IMR-90 (cell line): ENCODE measurements around the gene PDE4C. TPM values are rescaled to one million over a fixed set of nuclear protein-coding genes. Genes with fewer than 3 reads are reported as not detected.

ENCODE experiments used
- ATAC-seq: fragments of 200-7000 bp; cut with Tn5 transposase; 2 replicates; pipeline ENCODE4 v1.9.1; 2020; ENCODE audit warnings: low read depth, mild to moderate bottlenecking, moderate library complexity
- BruUV-seq: library from RNA; stranded (reverse); fragments of 400-500 nt; replicated peaks from 2 replicates; lab custom pipeline; 2021; lab: Mats Ljungman, UMichigan
- CTCF ChIA-PET: fragments of 300-600 bp; formaldehyde crosslinking; extraction: SDS; loops from one replicate; lab custom pipeline; 2021; ENCODE audit warnings: antibody characterized with exemption; lab: Yijun Ruan, JAX
- POLR2A ChIA-PET: fragments of 300-600 bp; sonication (Branson Sonifier 250); formaldehyde crosslinking; loops from one replicate; lab custom pipeline; 2022; ENCODE audit warnings: antibody characterized with exemption; ENCODE audit not compliant: unreplicated experiment; lab: Charles Lee
- DNase-seq: peaks from one replicate; pipeline ENCODE4 v3.0.0; 2013
- H2AFZ ChIP-seq: replicated peaks from 2 replicates; pipeline ENCODE3; 2013; ENCODE audit warnings: low read length, mild to moderate bottlenecking; ENCODE audit not compliant: poor library complexity
- H2AK5ac ChIP-seq: 2 replicates; pipeline ENCODE4 v1.6.1; 2013; ENCODE audit warnings: low read depth, low read length, inconsistent platforms
- H2AK9ac ChIP-seq: replicated peaks from 2 replicates; pipeline ENCODE3; 2013; ENCODE audit warnings: mild to moderate bottlenecking, low read depth, low read length, moderate library complexity; ENCODE audit not compliant: poor library complexity
- H2BK120ac ChIP-seq: 2 replicates; pipeline ENCODE4 v1.6.1; 2013; ENCODE audit warnings: low read depth, low read length, inconsistent platforms
- H2BK15ac ChIP-seq: 3 replicates; pipeline ENCODE4 v1.6.1; 2013; ENCODE audit warnings: low read depth, low read length, inconsistent platforms
- H2BK20ac ChIP-seq: 2 replicates; pipeline ENCODE4 v1.6.1; 2013; ENCODE audit warnings: low read depth, mild to moderate bottlenecking, inconsistent platforms, low read length, moderate library complexity
- H2BK5ac ChIP-seq: 2 replicates; pipeline ENCODE4 v1.6.1; 2013; ENCODE audit warnings: mild to moderate bottlenecking, low read depth, low read length, inconsistent platforms; ENCODE audit not compliant: poor library complexity, severe bottlenecking
- H3K14ac ChIP-seq: replicated peaks from 2 replicates; pipeline ENCODE4 v1.6.1; 2013; ENCODE audit warnings: low read depth, low read length, inconsistent platforms
- H3K18ac ChIP-seq: 2 replicates; pipeline ENCODE4 v1.6.1; 2013; ENCODE audit warnings: low read depth, low read length, control low read depth
- H3K23ac ChIP-seq: 2 replicates; pipeline ENCODE4 v1.6.1; 2013; ENCODE audit warnings: low read depth, low read length, inconsistent platforms
- H3K27ac ChIP-seq: 2 replicates; pipeline ENCODE4 v1.5.1; 2013; ENCODE audit warnings: mild to moderate bottlenecking, control low read depth, low read length; ENCODE audit not compliant: insufficient read depth
- H3K27me3 ChIP-seq: 2 replicates; pipeline ENCODE4 v1.6.1; 2013; ENCODE audit warnings: low read length; ENCODE audit not compliant: control insufficient read depth, insufficient read depth
- H3K36me3 ChIP-seq: 2 replicates; pipeline ENCODE4 v1.6.1; 2013; ENCODE audit warnings: low read length, mixed read lengths; ENCODE audit not compliant: control insufficient read depth, insufficient read depth
- H3K4ac ChIP-seq: 2 replicates; pipeline ENCODE4 v1.6.1; 2013; ENCODE audit warnings: low read depth, low read length, inconsistent platforms
- H3K4me1 ChIP-seq: 2 replicates; pipeline ENCODE4 v1.6.1; 2013; ENCODE audit warnings: low read length, mixed read lengths; ENCODE audit not compliant: control insufficient read depth, insufficient read depth
- H3K4me2 ChIP-seq: 2 replicates; pipeline ENCODE4 v1.6.1; 2013; ENCODE audit warnings: low read depth, mild to moderate bottlenecking, control low read depth, low read length, moderate library complexity
- H3K4me3 ChIP-seq: 2 replicates; pipeline ENCODE4 v1.5.1; 2013; ENCODE audit warnings: low read depth, mild to moderate bottlenecking, control low read depth, low read length, moderate library complexity; ENCODE audit not compliant: insufficient read depth
- H3K56ac ChIP-seq: 2 replicates; pipeline ENCODE4 v1.6.1; 2013; ENCODE audit warnings: low read length, inconsistent platforms; ENCODE audit not compliant: insufficient read depth; ENCODE audit errors: extremely low read depth
- H3K79me1 ChIP-seq, 2 experiments: 2 replicates each; pipeline ENCODE4 v1.6.1; 2013; ENCODE audit warnings: low read length in 2 of 2, inconsistent platforms in 1 of 2, low read depth in 1 of 2
- H3K9ac ChIP-seq: 2 replicates; pipeline ENCODE4 v1.6.1; 2013; ENCODE audit warnings: low read depth, low read length, control low read depth
- H3K9me1 ChIP-seq: 2 replicates; pipeline ENCODE4 v1.6.1; 2013; ENCODE audit warnings: low read length, inconsistent platforms; ENCODE audit not compliant: insufficient read depth
- H3K9me3 ChIP-seq: 2 replicates; pipeline ENCODE4 v1.6.1; 2013; ENCODE audit warnings: low read length; ENCODE audit not compliant: control insufficient read depth, insufficient read depth
- H4K20me1 ChIP-seq: 2 replicates; pipeline ENCODE4 v1.6.1; 2013; ENCODE audit warnings: low read length, inconsistent platforms; ENCODE audit not compliant: insufficient read depth
- H4K5ac ChIP-seq: 2 replicates; pipeline ENCODE4 v1.6.1; 2013; ENCODE audit warnings: mild to moderate bottlenecking, low read depth, low read length, control low read depth
- H4K8ac ChIP-seq, 2 experiments: 2 replicates each; pipeline ENCODE4 v1.6.1; 2013; ENCODE audit warnings: low read depth in 2 of 2, low read length in 2 of 2, control low read depth in 1 of 2, inconsistent platforms in 1 of 2
- H4K91ac ChIP-seq: 2 replicates; pipeline ENCODE4 v1.6.1; 2013; ENCODE audit warnings: low read depth, low read length, inconsistent platforms; ENCODE audit not compliant: insufficient read depth
- BHLHE40 ChIP-seq: fragments of 150-350 bp; IDR thresholded peaks from 2 replicates; pipeline ENCODE4 v1.6.1; 2016; ENCODE audit warnings: mild to moderate bottlenecking, low read depth, low read length
- CEBPB ChIP-seq: IDR thresholded peaks from 2 replicates; pipeline ENCODE4 v1.6.1; 2012; ENCODE audit warnings: low read depth, low read length, improper control_type of control experiment
- CHD1 ChIP-seq: IDR thresholded peaks from 2 replicates; pipeline ENCODE4 v1.6.1; 2012; ENCODE audit warnings: low read depth, low read length, improper control_type of control experiment
- FOS ChIP-seq: fragments of 150-350 bp; IDR thresholded peaks from 2 replicates; pipeline ENCODE4 v1.6.1; 2016; ENCODE audit warnings: low read depth, low read length
- MAFK ChIP-seq: IDR thresholded peaks from 2 replicates; pipeline ENCODE4 v1.6.1; 2012; ENCODE audit warnings: low read depth, low read length, improper control_type of control experiment
- MAZ ChIP-seq: IDR thresholded peaks from 2 replicates; pipeline ENCODE4 v1.6.1; 2012; ENCODE audit warnings: low read depth, mild to moderate bottlenecking, low read length, improper control_type of control experiment, moderate library complexity, borderline replicate concordance
- MXI1 ChIP-seq: IDR thresholded peaks from 2 replicates; pipeline ENCODE4 v1.6.1; 2012; ENCODE audit warnings: low read depth, mild to moderate bottlenecking, low read length, moderate library complexity, borderline replicate concordance
- NFE2L2 ChIP-seq: fragments of 150-350 bp; IDR thresholded peaks from 2 replicates; pipeline ENCODE4 v1.6.1; 2016; ENCODE audit warnings: low read depth, mild to moderate bottlenecking, low read length
- POLR2A ChIP-seq: IDR thresholded peaks from 2 replicates; pipeline ENCODE4 v1.6.1; 2012; ENCODE audit warnings: mild to moderate bottlenecking, low read depth, low read length
- RCOR1 ChIP-seq: IDR thresholded peaks from 2 replicates; pipeline ENCODE4 v1.6.1; 2012; ENCODE audit warnings: mild to moderate bottlenecking, low read length, improper control_type of control experiment; ENCODE audit not compliant: insufficient replicate concordance
- RFX5 ChIP-seq: IDR thresholded peaks from 2 replicates; pipeline ENCODE4 v1.8.0; 2012; ENCODE audit warnings: low read depth, mild to moderate bottlenecking, low read length, moderate library complexity
- SMC3 ChIP-seq: fragments of 150-350 bp; IDR thresholded peaks from 2 replicates; pipeline ENCODE4 v1.6.1; 2016; ENCODE audit warnings: low read depth, mild to moderate bottlenecking, antibody characterized with exemption, low read length, moderate library complexity
- WGBS, 2 experiments: methylation state at CpG; one replicate each; pipeline versions ENCODE4 v1.1.5 to v1.1.7; 2013; ENCODE audit warnings: missing lambda C conversion rate in 2 of 2; ENCODE audit not compliant: insufficient read length in 1 of 2; ENCODE audit errors: extremely low coverage in 2 of 2; 5-methylcytosine and 5-hydroxymethylcytosine counted together
- dilution Hi-C: fragments of 300-500 bp; cut with HindIII; formaldehyde crosslinking; loops from one replicate; pipeline ENCODE4 v1.14.3; 2018; ENCODE audit warnings: low sequenced_read_pairs; ENCODE audit not compliant: unreplicated experiment
- in situ Hi-C: fragments of 300-500 bp; cut with MboI; formaldehyde crosslinking; loops from 3 replicates; pipeline ENCODE4 v1.14.3; 2019; ENCODE audit warnings: low sequenced_read_pairs, inconsistent platforms, mixed read lengths
- intact Hi-C: fragments of 100-400 bp; cut with micrococcal nuclease; formaldehyde crosslinking; loops from 2 replicates; pipeline ENCODE4 v1.10.0; 2022
- polyA plus RNA-seq, 3 experiments: library from polyadenylated mRNA; depleted of rRNA; stranded (reverse); fragments of >200 nt; gene quantifications; 2 replicates each; pipeline ENCODE4 v1.2.3, GENCODE V29; 2012; ENCODE audit warnings: low replicate concordance in 1 of 3
- total RNA-seq: library from RNA; depleted of rRNA; stranded (reverse); fragments of >200 nt; gene quantifications from 2 replicates; pipeline ENCODE4 v1.2.3, GENCODE V29; 2012
- TF ChIP-seq, protein P1 (sequence below): fragments of 150-350 bp; IDR thresholded peaks from 2 replicates; pipeline ENCODE4 v1.6.1; 2017; ENCODE audit warnings: mild to moderate bottlenecking, antibody characterized with exemption, low read length, low read depth
- TF ChIP-seq, protein P2 (sequence below): conservative IDR thresholded peaks from 2 replicates; pipeline ENCODE4 v1.5.1; 2012; ENCODE audit warnings: mild to moderate bottlenecking, low read depth, low read length, improper control_type of control experiment

PDE4C gene
- total and polyA plus RNA-seq, 2 of the 4 experiments (the other 2 are of a cell fraction): 0.18 to 0.24 TPM

DNA sequence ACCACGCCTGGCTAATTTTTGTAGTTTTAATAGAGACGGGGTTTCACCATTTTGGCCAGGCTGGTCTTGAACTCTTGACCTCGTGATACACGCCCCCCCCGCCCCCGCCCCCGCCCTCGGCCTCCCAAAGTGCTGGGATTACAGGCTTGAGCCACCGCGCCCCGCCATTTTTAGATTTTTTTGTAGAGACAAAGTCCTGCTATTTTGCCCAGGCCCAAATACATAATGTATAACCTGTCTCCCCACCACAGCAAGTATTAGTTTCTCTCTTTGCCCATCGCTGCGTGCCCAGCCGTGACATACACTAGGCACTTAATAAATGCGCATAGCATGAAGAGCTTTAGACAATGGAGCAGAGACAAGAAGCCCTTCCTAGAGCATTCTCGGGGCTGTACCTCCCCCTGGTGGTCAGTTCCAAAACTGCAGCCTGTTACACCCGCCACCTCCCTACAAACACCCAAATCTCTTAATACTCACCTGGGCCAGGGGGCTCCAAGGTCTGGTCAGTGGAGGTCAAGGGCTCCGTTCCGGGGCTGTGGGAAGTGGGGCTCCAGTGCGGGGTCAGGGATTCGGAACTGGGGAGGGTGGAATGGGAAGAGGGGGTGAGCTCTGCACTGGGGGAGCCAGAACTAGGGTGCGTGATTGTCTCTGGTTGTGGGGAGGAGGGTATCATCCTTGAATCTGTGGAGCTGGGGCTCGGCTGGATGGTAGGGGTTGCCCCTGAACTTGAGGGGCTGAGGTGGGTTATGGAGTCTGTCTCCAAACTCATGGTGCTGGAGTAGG is 25.5 kb upstream of the PDE4C start (continued):
- no peak for TF ChIP-seq FOS
- no peak for TF ChIP-seq CEBPB

DNA sequence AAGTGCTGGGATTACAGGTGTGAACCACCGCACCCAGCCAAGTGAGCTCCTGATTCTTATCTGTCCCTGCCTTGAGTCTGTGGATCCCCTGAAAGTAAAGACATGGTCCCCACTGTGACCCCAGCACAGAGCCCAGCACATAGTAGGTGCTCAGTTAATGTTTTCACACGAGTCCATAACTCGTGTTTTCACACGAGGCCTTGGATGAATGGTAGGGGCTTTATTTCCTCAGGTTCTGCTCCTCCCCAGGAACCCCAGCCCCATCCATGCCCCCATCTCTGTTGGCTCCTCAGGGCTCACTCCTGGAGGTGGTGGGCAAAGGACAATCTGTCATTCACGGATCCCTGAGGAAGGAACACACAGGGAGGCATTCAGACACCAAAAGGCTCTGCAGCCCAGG is 23.6 kb upstream of the PDE4C start:
- CTCF ChIA-PET: interaction anchor here (1.4 kb wide), 1 partner anchor 58 kb away, joined by 4 read pairs; no protein-coding TSS in a partner anchor
- Histone ChIP-seq H4K8ac (no peak overlapping the region), H3K79me1 (no peaks in the 10 kb centered on the region), H2BK20ac (no peak overlapping the region), H4K5ac (no peak overlapping the region), H3K36me3 (no peaks in the 10 kb centered on the region), H4K91ac (no peak overlapping the region), H3K4me1 (no peaks in the 10 kb centered on the region), H2BK15ac (no peak overlapping the region), H2AK9ac (no peak overlapping the region), H2AFZ (no peak overlapping the region), H3K9me1 (no peaks in the 10 kb centered on the region), H3K14ac (no peak overlapping the region), H3K18ac (no peak overlapping the region), H3K56ac (no peak overlapping the region), H3K23ac (no peak overlapping the region), H3K9ac (no peak overlapping the region), H2AK5ac (no peak overlapping the region), H4K20me1 (no peaks in the 10 kb centered on the region), H3K27ac (no peak overlapping the region), H2BK120ac (no peak overlapping the region), H2BK5ac (no peak overlapping the region), H3K4me3 (no peak overlapping the region), H3K4me2 (no peak overlapping the region), H3K4ac (no peak overlapping the region), H3K27me3 (peaks cover 15% of the 10 kb centered on the region), H3K9me3 (no peaks in the 10 kb centered on the region)
- dilution Hi-C loops (no loop called here), in situ Hi-C loops (loop anchor here (5.0 kb wide), 1 partner anchor 138 kb away; no protein-coding TSS in a partner anchor), intact Hi-C loops (loop anchor here (5.0 kb wide), 1 partner anchor 78 kb away; the partner anchor contains the start of gene IFI30)
- 71% methylated on average over 1 of the region's 5 CpGs; no CpG with 5 or more reads in 1 of the 2 experiments for WGBS, 2 experiments
- no TSS peak for BruUV-seq
- POLR2A ChIA-PET: no interaction called here
- DNase-seq (no peak), ATAC-seq (no peak)
- TF ChIP-seq FOS (no peak), POLR2A (no peak), SMC3 (no peak), MAFK (no peak), MXI1 (no peak), RFX5 (no peak), RCOR1 (no peak), CEBPB (no peak), CHD1 (no peak), BHLHE40 (no peak), MAZ (no peak), NFE2L2 (no peak)
- TF ChIP-seq, protein P1, sequence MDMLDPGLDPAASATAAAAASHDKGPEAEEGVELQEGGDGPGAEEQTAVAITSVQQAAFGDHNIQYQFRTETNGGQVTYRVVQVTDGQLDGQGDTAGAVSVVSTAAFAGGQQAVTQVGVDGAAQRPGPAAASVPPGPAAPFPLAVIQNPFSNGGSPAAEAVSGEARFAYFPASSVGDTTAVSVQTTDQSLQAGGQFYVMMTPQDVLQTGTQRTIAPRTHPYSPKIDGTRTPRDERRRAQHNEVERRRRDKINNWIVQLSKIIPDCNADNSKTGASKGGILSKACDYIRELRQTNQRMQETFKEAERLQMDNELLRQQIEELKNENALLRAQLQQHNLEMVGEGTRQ: no peak
- TF ChIP-seq, protein P2, sequence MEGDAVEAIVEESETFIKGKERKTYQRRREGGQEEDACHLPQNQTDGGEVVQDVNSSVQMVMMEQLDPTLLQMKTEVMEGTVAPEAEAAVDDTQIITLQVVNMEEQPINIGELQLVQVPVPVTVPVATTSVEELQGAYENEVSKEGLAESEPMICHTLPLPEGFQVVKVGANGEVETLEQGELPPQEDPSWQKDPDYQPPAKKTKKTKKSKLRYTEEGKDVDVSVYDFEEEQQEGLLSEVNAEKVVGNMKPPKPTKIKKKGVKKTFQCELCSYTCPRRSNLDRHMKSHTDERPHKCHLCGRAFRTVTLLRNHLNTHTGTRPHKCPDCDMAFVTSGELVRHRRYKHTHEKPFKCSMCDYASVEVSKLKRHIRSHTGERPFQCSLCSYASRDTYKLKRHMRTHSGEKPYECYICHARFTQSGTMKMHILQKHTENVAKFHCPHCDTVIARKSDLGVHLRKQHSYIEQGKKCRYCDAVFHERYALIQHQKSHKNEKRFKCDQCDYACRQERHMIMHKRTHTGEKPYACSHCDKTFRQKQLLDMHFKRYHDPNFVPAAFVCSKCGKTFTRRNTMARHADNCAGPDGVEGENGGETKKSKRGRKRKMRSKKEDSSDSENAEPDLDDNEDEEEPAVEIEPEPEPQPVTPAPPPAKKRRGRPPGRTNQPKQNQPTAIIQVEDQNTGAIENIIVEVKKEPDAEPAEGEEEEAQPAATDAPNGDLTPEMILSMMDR: no peak
